K562 (cell line): ENCODE results near the gene VRK1. TPM values are rescaled to one million over a fixed set of nuclear protein-coding genes. Genes with fewer than 3 reads are reported as not detected.

Source experiments
- BCL6 ChIP-seq: fragments of 250-450 bp; sonication (Bioruptor Pico); IDR thresholded peaks from 2 replicates; pipeline ENCODE4 v1.4.0; 2020
- CAMTA2 ChIP-seq: fragments of 250-450 bp; sonication (Bioruptor Pico); conservative IDR thresholded peaks from 2 replicates; pipeline ENCODE4 v1.5.1; 2022
- CBX2 ChIP-seq: fragments of 200-600 bp; sonication (generic); IDR thresholded peaks from one replicate; pipeline ENCODE4 v1.6.1; 2012; ENCODE audit warnings: mild to moderate bottlenecking, low read length, inconsistent platforms; ENCODE audit not compliant: insufficient read depth, poor library complexity, severe bottlenecking
- CBX5 ChIP-seq: IDR thresholded peaks from 2 replicates; pipeline ENCODE4 v1.6.1; 2014; ENCODE audit warnings: low read depth, borderline replicate concordance
- E2F3 ChIP-seq: fragments of 250-450 bp; sonication (Bioruptor Pico); IDR thresholded peaks from 2 replicates; pipeline ENCODE4 v1.4.0; 2020; ENCODE audit warnings: mild to moderate bottlenecking
- EZH2 ChIP-seq: IDR thresholded peaks from 2 replicates; pipeline ENCODE4 v1.6.1; 2012; ENCODE audit warnings: low read depth, mild to moderate bottlenecking, inconsistent platforms, low read length, borderline replicate concordance
- FIP1L1 ChIP-seq: fragments of 200-400 bp; formaldehyde crosslinking; IDR thresholded peaks from 2 replicates; pipeline ENCODE4 v1.6.1; 2018; ENCODE audit warnings: mild to moderate bottlenecking, low read depth, low read length; ENCODE audit not compliant: poor library complexity, severe bottlenecking
- FUS ChIP-seq: fragments of 200-400 bp; formaldehyde crosslinking; optimal IDR thresholded peaks from 2 replicates; pipeline ENCODE3; 2017; ENCODE audit warnings: low read depth, low read length
- MEIS2 ChIP-seq: fragments of 450-650 bp; IDR thresholded peaks from 2 replicates; pipeline ENCODE4 v1.6.1; 2014; ENCODE audit warnings: mild to moderate bottlenecking; ENCODE audit not compliant: partially characterized antibody
- MLX ChIP-seq, 2 experiments: fragments of 450-650 bp in 1 of 2; sonication (generic) in 1 of 2; formaldehyde crosslinking; conservative IDR thresholded peaks; 2 replicates each; pipeline versions ENCODE4 v1.4.0 to v1.8.1; 2020 to 2022; ENCODE audit warnings: mild to moderate bottlenecking in 1 of 2, missing genetic modification reagents in 1 of 2
- MTA1 ChIP-seq: fragments of 450-650 bp; IDR thresholded peaks from 2 replicates; pipeline ENCODE4 v1.6.1; 2017; ENCODE audit warnings: borderline replicate concordance
- WHSC1 ChIP-seq: IDR thresholded peaks from one replicate; pipeline ENCODE4 v1.6.1; 2012; ENCODE audit warnings: low read length, control low read depth, inconsistent platforms
- ZBTB5 ChIP-seq: fragments of 450-650 bp; IDR thresholded peaks from 2 replicates; pipeline ENCODE4 v1.6.1; 2017; ENCODE audit warnings: antibody characterized with exemption
- ZNF280B ChIP-seq: fragments of 250-450 bp; sonication (Bioruptor Pico); IDR thresholded peaks from 2 replicates; pipeline ENCODE4 v1.5.1; 2021; ENCODE audit warnings: mild to moderate bottlenecking
- ZNF398 ChIP-seq: fragments of 250-450 bp; sonication (Bioruptor Pico); IDR thresholded peaks from 2 replicates; pipeline ENCODE4 v1.8.0; 2021; ENCODE audit warnings: moderate library complexity, mild to moderate bottlenecking, inconsistent platforms
- ZNF41 ChIP-seq: fragments of 250-450 bp; sonication (Bioruptor Pico); conservative IDR thresholded peaks from 2 replicates; pipeline ENCODE4 v1.4.0; 2020; ENCODE audit warnings: mild to moderate bottlenecking
- ZNF592 ChIP-seq: fragments of 450-650 bp; IDR thresholded peaks from 2 replicates; pipeline ENCODE4 v1.6.1; 2017; ENCODE audit warnings: antibody characterized with exemption, mild to moderate bottlenecking
- ZNF668 ChIP-seq: fragments of 250-450 bp; sonication (Bioruptor Pico); IDR thresholded peaks from 2 replicates; pipeline ENCODE4 v1.8.0; 2022; ENCODE audit warnings: mild to moderate bottlenecking, inconsistent platforms
- polyA plus RNA-seq, 8 experiments: library from polyadenylated mRNA; depleted of rRNA in 4 of 8; stranded (reverse) in 5 of 8; unstranded in 3 of 8; fragments of >200 nt; fragmentation: Nextera tagmentation in 2 of 8; fragmentation: Illumina TruSeq in 1 of 8; extraction: Ambion mirVana in 2 of 8; extraction: Trizol in 1 of 8; gene quantifications; 2 replicates each; pipeline versions ENCODE4 v1.2.1 to v1.2.3, GENCODE V29; 2011 to 2014; ENCODE audit warnings: inconsistent platforms in 1 of 8, missing spikeins in 1 of 8
- total RNA-seq, 7 experiments: library from RNA; depleted of rRNA in 6 of 7; stranded (reverse); fragments of >200 nt in 6 of 7; fragmentation: Illumina TruSeq in 2 of 7; extraction: Trizol in 2 of 7; gene quantifications; 2 replicates each; pipeline versions ENCODE4 v1.2.1 to v1.2.3, GENCODE V29; 2011 to 2021; ENCODE audit warnings: low replicate concordance in 1 of 7

The VRK1 gene
- total and polyA plus RNA-seq, 9 of the 15 experiments (the other 6 are each of a cell fraction or from before 2014, with no cell fraction given) = 83.6 to 177 (median 116) TPM

- TF ChIP-seq ZNF592 (peak; percentile 51; the same call in 1 of the 2 replicates), WHSC1 (no peak), BCL6 (CRISPR knock-in tag) (no peak), CAMTA2 (CRISPR knock-in tag) (no peak), CBX5 (no peak), ZNF41 (CRISPR knock-in tag) (no peak), MEIS2 (peak; percentile 12), FUS (no peak), ZNF280B (CRISPR knock-in tag) (no peak), MLX (CRISPR knock-in tag; conservative IDR thresholded peaks at IDR 0.05) (no peak), CBX2 (no peak), EZH2 (no peak), ZNF668 (CRISPR knock-in tag) (no peak), ZNF398 (CRISPR knock-in tag) (no peak), ZBTB5 (no peak), MTA1 (peak; percentile 62), FIP1L1 (no peak), E2F3 (CRISPR knock-in tag) (peak; percentile 84)
Measured at GRCh38 chr14:96796851-96797581, at the start of gene VRK1 (continued).
